ENCODE results near the gene KRTAP5-6. TPM values are rescaled to one million over a fixed set of nuclear protein-coding genes. Genes with fewer than 3 reads are reported as not detected.

KRTAP5-6 gene
- total and polyA plus RNA-seq, 2 donors (not counting 1 experiment from before 2014, with no cell fraction given), result not detected

GRCh38 chr11:1739576-1739975 lies 42.6 kb downstream of the KRTAP5-6 start:
- no peak overlapping the region for H3K9ac ChIP-seq (ENCODE audit: low read length)
- peaks cover 18% of the 10 kb centered on the region for H3K9me3 Mint-ChIP-seq (ENCODE audit: insufficient read depth)
- no peaks in the 10 kb centered on the region for H3K27me3 ChIP-seq (replicated peaks in 1 of 4; ENCODE audit: control extremely low read depth in 1 of 4, control insufficient read depth in 3 of 4, insufficient read depth in 4 of 4, low read length in 3 of 4)
- H2AFZ ChIP-seq (ENCODE audit: insufficient read depth, low read depth, low read length, poor library complexity, severe bottlenecking), result no peak overlapping the region
- no peak for TF ChIP-seq CTCF (IDR thresholded peaks at IDR 0.05)
- no peak for TF ChIP-seq EZH2 (IDR thresholded peaks at IDR 0.05; ENCODE audit: borderline replicate concordance, insufficient read depth, low read depth, low read length, poor library complexity, severe bottlenecking)
- POLR2A ChIA-PET, result no interaction called here
- no peaks in the 10 kb centered on the region for H3K79me2 ChIP-seq (ENCODE audit: control insufficient read depth, insufficient read depth, low read length)
- DNase-seq, result no peak
- WGBS (ENCODE audit: insufficient coverage), result 74% methylated on average over 8 of the region's 8 CpGs
- peaks cover 0 to 28% (median 16%) of the 10 kb centered on the region in 3 donors for H3K9me3 ChIP-seq (ENCODE audit: control extremely low read depth in 1 of 3, control insufficient read depth in 2 of 3, insufficient read depth in 1 of 3, low read length in 2 of 3)
- no peak overlapping the region for H3K27ac ChIP-seq (ENCODE audit: low read length in 2 of 2)
- H3K4me2 ChIP-seq (replicated peaks; ENCODE audit: low read depth, low read length, poor library complexity, severe bottlenecking), result no peak overlapping the region
- H3K36me3 ChIP-seq (replicated peaks in 1 of 2; ENCODE audit: control extremely low read depth in 1 of 2, control insufficient read depth in 1 of 2, extremely low read depth in 1 of 2, insufficient read depth in 2 of 2, low read length in 1 of 2), result no peaks in the 10 kb centered on the region
- no peaks in the 10 kb centered on the region for H4K20me1 ChIP-seq (ENCODE audit: control insufficient read depth, insufficient read depth, low read length, poor library complexity, severe bottlenecking)
- no peak overlapping the region for H3K27ac Mint-ChIP-seq
- peaks cover 15% of the 10 kb centered on the region for H3K27me3 Mint-ChIP-seq
- no peak overlapping the region for H3K4me3 ChIP-seq (ENCODE audit: control extremely low read depth in 1 of 5, extremely low read depth in 1 of 5, insufficient read depth in 1 of 5, low read depth in 2 of 5, low read length in 4 of 5)
- no peak for ATAC-seq (ENCODE audit: low read depth)
- CTCF ChIA-PET, result no interaction called here
- no peaks in the 10 kb centered on the region for H3K4me1 Mint-ChIP-seq
- intact Hi-C loops (cut with micrococcal nuclease), result no loop called here
- no peaks in the 10 kb centered on the region for H3K4me1 ChIP-seq (ENCODE audit: control insufficient read depth in 2 of 2, insufficient read depth in 2 of 2, low read length in 2 of 2)
- H3K4me3 Mint-ChIP-seq, result no peak overlapping the region

- intact Hi-C loops (cut with micrococcal nuclease), result no loop called here
- H3K27me3 ChIP-seq (replicated peaks in 1 of 4; ENCODE audit: control extremely low read depth in 1 of 4, control insufficient read depth in 3 of 4, insufficient read depth in 4 of 4, low read length in 3 of 4), result no peaks in the 10 kb centered on the region
- no peaks in the 10 kb centered on the region for H3K4me1 ChIP-seq (ENCODE audit: control insufficient read depth in 2 of 2, insufficient read depth in 2 of 2, low read length in 2 of 2)
- Mint-ChIP-seq H3K4me3 (no peak overlapping the region), H3K27me3 (peaks cover 15% of the 10 kb centered on the region), H3K9me3 (ENCODE audit: insufficient read depth) (peaks cover 19% of the 10 kb centered on the region), H3K4me1 (no peaks in the 10 kb centered on the region), H3K27ac (no peak overlapping the region)
- no peak overlapping the region for H3K9ac ChIP-seq (ENCODE audit: low read length)
- H3K79me2 ChIP-seq (ENCODE audit: control insufficient read depth, insufficient read depth, low read length), result no peaks in the 10 kb centered on the region
- H2AFZ ChIP-seq (ENCODE audit: insufficient read depth, low read depth, low read length, poor library complexity, severe bottlenecking), result no peak overlapping the region
- no peaks in the 10 kb centered on the region for H4K20me1 ChIP-seq (ENCODE audit: control insufficient read depth, insufficient read depth, low read length, poor library complexity, severe bottlenecking)
- POLR2A ChIA-PET, result interaction anchor here (0.7 kb wide), 1 partner anchor 35 kb away, joined by 7 read pairs; no protein-coding TSS in a partner anchor
- peaks cover 0 to 26% (median 14%) of the 10 kb centered on the region in 3 donors for H3K9me3 ChIP-seq (ENCODE audit: control extremely low read depth in 1 of 3, control insufficient read depth in 2 of 3, insufficient read depth in 1 of 3, low read length in 2 of 3)
- DNase-seq (no peak), ATAC-seq (ENCODE audit: low read depth) (no peak)
- H3K4me3 ChIP-seq (ENCODE audit: control extremely low read depth in 1 of 5, extremely low read depth in 1 of 5, insufficient read depth in 1 of 5, low read depth in 2 of 5, low read length in 4 of 5), result no peak overlapping the region
- CTCF ChIA-PET, result no interaction called here
- no peaks in the 10 kb centered on the region for H3K36me3 ChIP-seq (replicated peaks in 1 of 2; ENCODE audit: control extremely low read depth in 1 of 2, control insufficient read depth in 1 of 2, extremely low read depth in 1 of 2, insufficient read depth in 2 of 2, low read length in 1 of 2)
- TF ChIP-seq CTCF (IDR thresholded peaks at IDR 0.05) (no peak), EZH2 (IDR thresholded peaks at IDR 0.05; ENCODE audit: borderline replicate concordance, insufficient read depth, low read depth, low read length, poor library complexity, severe bottlenecking) (no peak)
- WGBS (ENCODE audit: insufficient coverage), result 95% methylated on average over 6 of the region's 8 CpGs
- no peak overlapping the region for H3K27ac ChIP-seq (ENCODE audit: low read length in 2 of 2)
- H3K4me2 ChIP-seq (replicated peaks; ENCODE audit: low read depth, low read length, poor library complexity, severe bottlenecking), result no peak overlapping the region
Observed at GRCh38 chr11:1740786-1741530, 44.0 kb downstream of the KRTAP5-6 start.

All from B cell (primary cell).